GM12864 (cell line): Measurements from ENCODE around the gene JKAMP.

ENCODE experiments used
- DNase-seq: peaks from one replicate; pipeline ENCODE4 v3.0.0-alpha.2; 2011; ENCODE audit warnings: low read depth
- H3K4me3 ChIP-seq: 2 replicates; pipeline ENCODE4 v1.5.1; 2011; ENCODE audit warnings: mild to moderate bottlenecking, low read depth, low read length, control low read depth
- CTCF ChIP-seq: IDR thresholded peaks from 2 replicates; pipeline ENCODE4 v1.5.1; 2011; ENCODE audit warnings: low read depth, mild to moderate bottlenecking, moderate library complexity, low read length, control low read depth, inconsistent platforms; ENCODE audit errors: missing control alignments

Gene JKAMP

GRCh38 chr14:59510966-59511365 lies 26.6 kb downstream of the JKAMP start:
- DNase-seq: no peak
- TF ChIP-seq CTCF: no peak
- no peak overlapping the region for H3K4me3 ChIP-seq

- no peak overlapping the region for H3K4me3 ChIP-seq
- TF ChIP-seq CTCF: peak; percentile 69
- DNase-seq: no peak
These were observed 27.7 kb downstream of the JKAMP start for GRCh38 chr14:59511916-59512575.

GRCh38 chr14:59520224-59520623 lies 35.9 kb downstream of the JKAMP start:
- no peak for DNase-seq
- TF ChIP-seq CTCF: no peak
- no peak overlapping the region for H3K4me3 ChIP-seq

- TF ChIP-seq CTCF: no peak
- H3K4me3 ChIP-seq: no peak overlapping the region
These were observed 44.9 kb downstream of the JKAMP start for GRCh38 chr14:59529189-59529588.

GRCh38 chr14:59530349-59530748 lies 46.0 kb downstream of the JKAMP start:
- no peak overlapping the region for H3K4me3 ChIP-seq
- TF ChIP-seq CTCF: no peak
- DNase-seq: no peak

More at GRCh38 chr14:59529189-59529588, 44.9 kb downstream of the JKAMP start:
- no peak for DNase-seq

- H3K4me3 ChIP-seq: no peak overlapping the region
- DNase-seq: no peak
- no peak for TF ChIP-seq CTCF
These were observed 48.1 kb downstream of the JKAMP start for GRCh38 chr14:59532419-59532818.

- H3K4me3 ChIP-seq: no peak overlapping the region
- no peak for DNase-seq
- no peak for TF ChIP-seq CTCF
These were observed 50.2 kb downstream of the JKAMP start for GRCh38 chr14:59534361-59534987.
